Fibroblast of peridontal ligament (primary cell): ENCODE data around the gene RFC2.
"Not testable (repeated sequence)": the region's sequence is repeated elsewhere in the genome, so short reads cannot be mapped to it uniquely, and the experiment has no call there.

Experiments
- DNase-seq: peaks from one replicate; pipeline ENCODE4 v3.0.0-alpha.2; 2010; ENCODE audit errors: extremely low read depth

The RFC2 gene

DNA sequence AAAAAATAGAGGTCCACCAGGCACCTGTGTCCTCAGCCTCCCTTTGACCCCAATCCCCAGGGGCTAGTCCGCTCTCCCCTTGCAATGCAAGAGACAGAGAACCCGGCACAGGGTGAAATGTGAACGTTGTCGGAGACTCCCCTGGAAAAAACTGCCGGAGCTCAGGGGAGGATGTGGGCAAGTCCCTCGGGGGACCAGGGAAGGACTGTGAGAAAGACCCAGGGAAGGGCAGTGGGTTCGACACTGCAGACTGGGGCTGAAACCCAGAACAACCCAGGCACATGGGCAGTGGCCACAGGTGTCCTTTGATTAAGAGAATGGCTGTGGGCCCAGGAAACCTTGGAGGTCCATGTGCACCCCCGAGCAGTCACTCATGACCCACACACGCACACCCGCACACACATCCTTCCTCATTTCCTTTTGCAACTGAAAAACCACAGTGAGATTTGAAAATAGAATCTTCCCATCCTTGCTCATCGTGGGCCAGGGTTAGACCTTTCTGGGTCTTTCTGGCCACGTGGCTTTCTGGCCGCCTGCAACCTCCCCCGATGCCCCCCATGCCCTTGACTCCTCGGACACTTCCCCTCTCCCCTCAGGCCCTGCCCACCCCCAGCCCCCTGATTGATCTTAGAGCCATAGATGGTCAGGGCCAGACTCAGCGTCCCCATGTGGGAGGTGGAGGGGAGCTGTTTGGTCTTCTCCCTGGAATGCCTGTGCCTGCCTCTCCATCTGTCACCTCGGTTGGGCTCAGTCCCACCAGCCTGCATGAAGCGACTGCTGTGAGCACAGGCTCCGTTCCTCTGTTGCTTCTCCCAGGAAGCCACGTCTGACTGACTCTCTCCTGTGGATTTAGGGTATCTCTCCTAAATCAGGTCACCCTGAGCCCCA, 36.5 kb downstream of the RFC2 start:
- DNase-seq, result no peak

DNA sequence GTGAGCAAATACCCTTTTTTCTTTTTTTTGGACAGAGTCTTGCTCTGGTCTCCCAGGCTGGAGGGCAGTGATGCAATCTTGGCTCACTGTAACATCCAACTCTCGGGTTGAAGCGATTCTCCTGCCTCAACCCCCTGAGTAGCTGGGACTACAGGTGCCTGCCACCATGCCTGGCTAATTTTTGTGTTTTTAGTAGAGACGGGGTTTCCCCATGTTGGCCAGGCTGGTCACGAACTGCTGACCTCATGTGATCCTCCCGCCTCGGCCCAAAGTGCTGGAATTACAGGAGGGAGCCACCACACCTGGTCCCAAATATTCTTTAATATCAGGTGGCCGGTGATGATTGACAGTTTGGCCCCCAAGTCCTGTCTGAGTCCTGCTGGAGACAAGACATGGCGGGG, 37.8 kb downstream of the RFC2 start:
- peak; percentile 10 for DNase-seq

DNA sequence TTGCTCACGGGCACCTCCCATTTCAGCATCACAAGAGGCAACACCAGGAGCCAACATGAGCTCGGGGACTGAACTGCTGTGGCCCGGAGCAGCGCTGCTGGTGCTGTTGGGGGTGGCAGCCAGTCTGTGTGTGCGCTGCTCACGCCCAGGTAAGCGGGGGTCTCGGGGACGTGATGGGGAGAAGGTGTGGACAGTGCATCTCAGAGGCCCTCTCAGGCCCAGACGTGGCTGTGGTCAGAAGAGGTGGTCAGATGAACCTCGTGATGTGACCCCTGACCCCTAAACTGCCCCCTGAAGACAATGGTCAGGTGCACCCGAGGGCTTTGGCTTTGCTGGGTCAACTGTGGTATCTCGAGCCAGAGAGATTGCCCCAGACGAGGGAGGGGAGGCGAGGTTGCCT, 38.3 kb downstream of the RFC2 start:
- no peak for DNase-seq

DNA sequence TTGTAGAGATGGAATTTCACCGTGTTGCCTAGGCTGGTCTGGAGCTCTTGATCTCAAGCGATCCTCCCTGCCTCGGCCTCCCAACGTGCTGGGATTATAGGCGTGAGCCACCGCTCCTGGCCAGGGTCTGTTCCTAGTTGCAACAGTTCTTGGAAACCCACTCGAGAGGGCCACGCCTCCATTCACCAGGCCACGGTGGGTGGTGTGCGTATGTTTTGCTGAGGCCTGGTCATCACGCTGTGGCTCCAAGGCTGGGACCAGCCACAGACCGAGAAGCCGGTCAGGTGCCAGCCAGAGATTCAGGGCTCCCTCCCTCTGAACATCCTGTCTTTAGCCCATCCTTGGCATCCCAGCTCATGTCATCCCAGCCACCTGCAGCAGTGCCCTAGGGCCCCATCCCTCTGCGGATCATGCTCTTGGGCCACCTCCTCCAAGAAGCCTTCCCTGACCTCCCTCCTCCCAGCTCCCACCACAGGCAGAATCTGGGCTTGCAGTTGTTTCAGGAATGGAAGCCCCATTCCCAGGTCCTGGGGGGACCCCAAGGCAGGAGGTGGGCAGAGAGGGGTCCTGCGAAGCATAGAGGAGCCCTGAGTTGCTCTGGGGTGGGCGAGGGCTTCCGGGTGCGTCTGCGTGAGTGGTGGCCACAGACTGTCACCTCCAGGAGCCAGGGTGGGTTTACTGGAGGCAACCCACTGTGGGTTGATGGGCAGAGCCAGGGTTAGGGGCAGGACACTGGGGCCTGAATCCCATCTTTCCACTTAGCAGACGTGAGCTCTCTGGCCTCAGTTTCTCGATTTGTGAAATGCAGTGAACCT, 39.2 kb downstream of the RFC2 start:
- DNase-seq, result no peak

DNA sequence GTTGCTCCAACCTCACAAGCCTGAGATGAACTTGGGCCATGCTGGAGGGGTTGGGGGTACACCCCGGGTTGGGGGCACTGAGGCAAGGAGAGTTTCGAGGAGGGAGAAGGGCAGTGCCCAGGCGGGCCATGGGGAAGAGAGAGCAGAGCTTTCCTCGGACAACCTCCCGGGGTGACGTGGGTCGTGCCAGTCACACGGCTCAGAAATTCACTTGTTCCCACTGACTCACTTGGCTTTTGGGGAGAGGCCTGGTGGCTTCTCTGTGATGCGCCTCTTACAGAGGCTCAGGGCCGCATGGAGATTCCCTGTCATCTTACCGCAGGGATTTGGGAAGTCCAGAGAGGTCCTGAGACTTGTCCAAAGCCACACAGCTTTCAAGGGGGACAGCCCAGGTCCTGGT, 41.5 kb downstream of the RFC2 start:
- DNase-seq, result no peak

DNA sequence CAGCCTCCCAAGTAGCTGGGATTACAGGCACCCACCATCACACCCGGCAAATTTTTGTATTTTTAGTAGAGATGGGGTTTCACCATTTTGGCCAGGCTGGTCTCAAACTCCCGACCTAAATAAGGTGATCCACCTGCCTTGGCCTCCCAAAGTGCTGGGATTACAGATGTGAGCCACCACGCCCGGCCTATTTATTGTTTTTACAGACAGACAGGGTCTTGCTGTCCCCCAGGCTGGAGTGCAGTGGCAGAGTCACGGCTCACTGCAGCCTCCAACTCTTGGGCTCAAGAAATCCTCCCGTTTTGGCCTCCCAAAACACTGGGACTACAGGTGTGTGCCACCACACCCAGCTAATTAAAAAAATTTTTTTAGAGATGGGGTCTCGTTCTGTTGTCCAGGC, 46.0 kb downstream of the RFC2 start:
- DNase-seq, result not testable (repeated sequence)

DNA sequence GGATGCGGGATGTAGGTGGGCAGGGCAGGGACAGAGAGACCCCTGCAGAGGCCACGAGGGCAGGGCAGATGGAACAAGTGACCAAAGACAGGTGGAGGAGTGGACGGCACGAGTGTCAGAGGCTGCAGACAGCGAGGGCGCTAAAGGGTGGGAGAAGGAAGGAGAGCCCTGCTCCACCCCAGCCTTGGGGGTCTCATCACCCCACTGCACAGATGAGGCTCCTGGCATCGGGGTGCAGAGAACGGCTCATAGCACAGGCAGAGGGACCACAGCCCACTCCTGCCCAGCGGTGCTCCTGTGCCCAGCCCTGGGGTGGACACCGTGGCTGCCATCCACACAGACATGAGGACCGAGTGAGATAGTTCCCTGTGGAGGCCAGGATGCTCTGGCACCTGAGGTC, 46.6 kb downstream of the RFC2 start:
- DNase-seq, result no peak

DNA sequence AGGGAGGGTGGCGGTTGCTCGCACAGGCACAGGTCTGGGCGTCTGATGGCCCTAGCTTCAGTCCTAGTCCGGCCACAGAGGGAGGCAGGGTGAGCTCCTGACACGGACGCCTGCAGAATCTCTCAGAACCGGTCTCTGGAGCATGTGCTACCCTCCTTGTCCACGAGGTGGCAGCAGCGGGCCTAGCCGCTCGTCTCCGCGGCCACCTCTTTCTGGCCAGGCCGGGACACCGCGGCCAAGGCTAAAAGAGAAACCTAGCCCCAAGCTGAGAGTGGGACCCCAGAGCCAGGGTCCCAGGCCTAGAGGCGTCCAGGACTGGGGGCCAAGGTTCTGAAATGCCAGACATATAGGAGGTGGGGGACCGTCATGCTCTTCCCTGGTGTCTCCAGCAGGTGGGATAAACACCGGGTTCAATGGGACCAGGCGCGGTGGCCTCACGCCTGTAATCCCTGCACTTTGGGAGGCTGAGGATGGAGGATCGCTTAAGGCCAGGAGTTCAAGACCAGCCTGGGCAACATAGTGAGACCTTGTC, 47.5 kb downstream of the RFC2 start:
- peak; percentile 70 for DNase-seq

DNA sequence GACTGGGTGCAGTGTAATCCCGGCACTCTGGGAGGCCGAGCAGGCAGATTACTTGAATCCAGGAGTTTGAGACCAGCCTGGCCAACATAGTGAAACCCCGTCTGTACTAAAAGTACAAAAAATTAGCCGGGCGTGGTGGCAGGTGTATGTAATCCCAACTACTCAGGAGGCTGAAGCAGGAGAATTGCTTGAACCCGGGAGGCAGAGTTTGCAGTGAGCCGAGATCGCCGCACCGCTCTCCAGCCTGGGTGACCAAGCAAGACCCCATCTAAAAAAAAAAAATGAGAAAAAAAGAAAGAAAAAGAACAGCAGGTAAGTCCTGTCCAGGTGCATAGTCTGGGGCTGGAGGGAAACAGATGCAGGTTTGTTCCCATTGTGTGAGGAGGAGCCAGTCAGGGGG, 48.1 kb downstream of the RFC2 start:
- DNase-seq, result not testable (repeated sequence)

DNA sequence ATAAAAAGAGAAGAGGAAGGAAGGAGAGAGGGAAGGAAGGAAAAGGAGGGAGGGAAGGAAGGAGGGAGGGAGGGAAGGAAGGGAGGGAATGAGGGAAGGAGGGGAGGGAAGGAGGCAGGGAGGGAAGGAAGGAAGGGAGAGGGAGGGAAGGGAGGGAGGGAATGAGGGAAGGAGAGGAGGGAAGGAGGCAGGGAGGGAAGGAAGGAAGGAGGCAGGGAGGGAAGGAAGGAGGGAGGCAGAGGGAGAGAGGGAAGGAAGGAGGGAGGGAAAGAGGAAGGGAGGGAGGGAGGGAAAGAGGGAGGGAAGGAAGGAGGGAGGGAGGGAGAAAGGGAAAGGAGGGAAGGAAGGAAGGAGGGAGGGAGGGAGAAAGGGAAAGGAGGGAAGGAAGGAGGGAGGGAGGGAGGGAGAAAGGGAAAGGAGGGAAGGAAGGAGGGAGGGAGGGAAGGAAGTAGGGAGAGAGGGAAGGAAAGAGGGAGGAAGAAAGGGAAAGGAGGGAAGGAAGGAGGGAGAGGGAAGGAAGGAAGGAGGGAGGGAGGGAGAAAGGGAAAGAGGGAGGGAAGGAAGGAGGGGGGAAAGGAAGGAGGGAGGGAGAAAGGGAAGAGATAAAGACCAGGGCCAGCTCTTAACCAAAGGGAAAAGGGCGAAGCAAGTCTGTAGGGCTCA, 50.1 kb downstream of the RFC2 start:
- DNase-seq, result no peak

DNA sequence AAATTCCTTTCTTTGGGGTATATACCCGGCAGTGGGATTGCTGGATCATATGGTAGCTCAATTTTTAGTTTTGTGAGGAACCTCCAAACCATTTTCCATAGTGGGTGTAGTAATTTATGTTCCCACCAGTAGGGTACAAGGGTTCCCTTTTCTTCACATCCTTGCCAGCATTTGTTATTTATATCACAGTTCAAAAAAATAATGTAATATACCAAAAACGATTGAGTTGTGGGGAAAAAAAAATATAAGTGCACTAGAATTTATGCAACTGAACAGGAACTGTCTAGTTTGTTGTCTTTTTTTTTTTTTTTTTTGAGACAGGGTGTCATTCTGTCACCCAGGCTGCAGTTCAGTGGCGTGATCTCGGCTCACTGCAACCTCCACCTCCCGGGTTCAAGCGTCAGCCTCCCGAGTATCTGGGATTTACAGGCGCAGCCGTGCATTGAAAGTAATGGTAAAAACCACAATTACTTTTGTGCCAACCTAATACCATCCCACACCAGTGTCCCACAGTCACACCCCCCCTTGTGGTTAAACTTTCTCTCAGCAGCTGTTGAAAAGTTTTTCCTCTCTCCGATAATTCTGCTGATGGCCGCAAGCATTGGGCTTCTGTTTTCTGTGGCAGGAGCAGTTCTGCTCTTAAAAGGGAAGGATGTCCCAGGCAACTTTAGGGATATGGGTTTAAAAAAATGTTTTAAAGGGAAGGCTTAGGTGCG, 51.2 kb downstream of the RFC2 start:
- peak; percentile 79 for DNase-seq

DNA sequence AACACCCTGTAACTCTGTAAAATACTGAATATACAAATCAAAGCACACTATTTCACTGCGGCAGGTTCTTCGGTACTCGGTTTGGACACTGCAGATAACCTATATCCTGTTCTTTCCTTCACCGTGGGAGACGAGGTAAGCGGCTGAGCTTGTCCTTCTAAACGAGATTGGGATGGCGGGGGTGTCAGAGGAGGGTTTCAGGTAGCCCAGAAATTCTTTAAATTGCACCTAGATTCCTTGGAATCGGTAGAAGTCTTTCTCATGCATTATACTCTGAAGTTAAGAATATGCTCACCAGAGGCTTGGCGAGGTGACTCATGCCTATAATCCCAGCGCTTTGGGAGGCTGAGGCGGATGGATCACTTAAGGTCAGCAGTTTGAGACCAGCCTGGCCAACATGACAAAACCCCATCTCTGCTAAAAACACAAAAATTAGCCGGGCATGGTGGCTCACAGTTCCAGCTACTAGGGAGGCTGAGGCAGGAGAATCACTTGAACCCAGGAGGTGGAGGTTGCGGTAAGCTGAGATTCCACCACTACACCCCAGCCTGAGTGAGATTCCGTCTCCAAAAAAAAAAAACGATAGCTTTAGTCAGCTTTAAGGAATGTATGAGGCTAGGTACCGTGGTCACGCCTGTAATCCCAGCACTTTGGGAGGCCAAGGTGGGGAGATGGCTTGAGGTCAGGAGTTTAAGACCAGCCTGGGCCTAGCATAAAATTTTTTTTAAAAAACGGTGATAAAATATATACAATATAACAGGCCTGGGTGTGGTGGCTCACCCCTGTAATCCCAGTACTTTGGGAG, 54.4 kb downstream of the RFC2 start:
- peak; percentile 39 for DNase-seq

DNA sequence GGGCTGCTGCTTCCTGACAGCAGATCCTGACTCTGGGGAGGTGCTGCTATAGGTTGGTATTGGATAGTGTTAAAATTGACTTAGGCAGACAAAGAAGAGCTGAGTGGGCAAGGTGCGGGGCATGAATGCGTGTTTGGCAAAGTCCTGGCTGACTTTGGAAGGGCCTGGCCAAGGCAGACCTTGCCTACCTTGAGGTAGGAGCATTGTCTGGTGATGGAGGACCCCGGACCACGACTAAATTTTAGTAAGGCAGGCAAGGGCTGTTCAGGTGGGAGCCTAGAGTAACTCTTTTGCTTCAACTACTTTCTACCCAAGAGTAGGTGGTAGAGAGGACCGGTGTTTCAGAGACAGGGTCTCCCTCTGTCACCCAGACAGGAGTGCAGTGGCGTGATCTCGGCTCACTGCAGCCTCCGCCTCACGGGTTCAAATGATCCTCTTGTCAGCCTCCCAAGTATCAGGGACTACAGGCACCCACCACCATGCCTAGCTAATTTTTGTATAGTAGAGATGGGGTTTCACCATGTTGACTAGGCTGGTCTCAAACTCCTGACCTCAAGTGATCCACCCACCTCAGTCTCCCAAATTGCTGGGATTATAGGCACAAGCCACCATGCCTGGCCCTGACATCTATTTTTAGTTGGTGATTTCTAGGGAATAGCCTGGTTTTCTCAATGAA, 56.6 kb downstream of the RFC2 start:
- no peak for DNase-seq

DNA sequence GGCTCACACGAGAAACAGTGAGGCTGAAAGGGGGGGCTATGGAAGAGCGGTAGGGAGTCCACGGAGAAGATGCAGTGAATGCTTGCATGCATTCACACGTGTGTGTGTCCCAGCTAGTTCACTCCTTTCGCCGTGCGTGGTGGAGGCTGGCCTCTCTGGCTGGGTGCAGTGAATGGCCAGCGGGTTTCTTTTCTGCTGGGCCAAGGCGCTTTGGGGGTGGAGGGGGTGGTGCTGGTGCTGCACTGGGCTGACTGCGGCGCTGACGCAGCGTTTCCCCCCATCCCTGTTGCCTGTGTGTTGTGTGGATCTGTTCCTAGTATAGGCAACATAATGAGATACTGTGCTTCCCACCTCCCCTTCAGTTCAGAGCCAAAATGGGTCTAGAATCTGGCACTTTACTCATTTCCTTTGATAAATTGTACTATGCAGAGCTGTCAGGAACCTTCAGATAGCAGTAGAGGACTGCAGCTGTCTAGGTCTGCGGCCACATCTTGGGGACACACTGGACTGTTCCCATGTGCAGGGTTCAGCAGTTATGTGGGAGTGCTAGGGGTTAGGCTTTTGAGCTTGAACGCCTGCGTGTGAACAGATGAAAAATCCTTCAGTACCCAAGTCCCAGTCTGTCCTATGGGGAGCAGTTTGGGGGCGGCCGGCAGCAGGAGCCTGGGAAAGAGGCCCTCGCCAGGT, 58.1 kb downstream of the RFC2 start:
- DNase-seq, result not testable (repeated sequence)

DNA sequence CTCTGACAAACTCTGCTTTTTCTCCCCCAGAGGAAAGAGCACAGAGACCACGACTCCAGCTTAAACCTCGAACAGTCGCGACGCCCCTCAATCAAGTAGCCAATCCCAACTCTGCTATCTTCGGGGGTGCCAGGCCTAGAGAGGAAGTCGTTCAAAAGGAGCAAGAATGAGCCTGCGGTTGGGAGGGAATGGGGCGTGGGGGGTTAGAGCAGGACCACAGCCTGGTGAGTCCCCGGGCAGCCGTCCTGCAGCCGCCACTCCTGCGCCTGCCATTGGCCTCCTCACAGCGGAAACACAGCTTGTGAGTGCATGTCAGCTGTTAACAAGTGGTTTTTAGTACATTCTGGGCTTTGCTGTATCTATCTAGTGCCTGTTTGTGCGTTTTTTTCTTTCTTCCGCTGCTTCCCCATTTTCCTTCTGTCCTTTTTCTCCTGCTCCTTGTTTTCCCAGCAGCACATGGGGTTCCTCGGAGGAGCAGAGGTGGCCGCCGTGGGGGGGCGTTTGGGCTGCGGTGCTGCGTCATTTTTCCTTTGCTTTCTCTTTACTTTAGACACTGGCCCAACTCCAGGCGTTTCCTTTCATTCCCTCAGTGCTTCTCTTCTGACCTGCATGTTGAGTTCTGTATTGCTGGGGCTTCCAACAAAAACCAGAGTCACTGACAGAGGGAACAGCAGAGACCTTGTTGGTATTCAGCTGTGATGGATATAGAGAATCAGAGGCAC, 58.9 kb downstream of the RFC2 start:
- DNase-seq, result not testable (repeated sequence)

DNA sequence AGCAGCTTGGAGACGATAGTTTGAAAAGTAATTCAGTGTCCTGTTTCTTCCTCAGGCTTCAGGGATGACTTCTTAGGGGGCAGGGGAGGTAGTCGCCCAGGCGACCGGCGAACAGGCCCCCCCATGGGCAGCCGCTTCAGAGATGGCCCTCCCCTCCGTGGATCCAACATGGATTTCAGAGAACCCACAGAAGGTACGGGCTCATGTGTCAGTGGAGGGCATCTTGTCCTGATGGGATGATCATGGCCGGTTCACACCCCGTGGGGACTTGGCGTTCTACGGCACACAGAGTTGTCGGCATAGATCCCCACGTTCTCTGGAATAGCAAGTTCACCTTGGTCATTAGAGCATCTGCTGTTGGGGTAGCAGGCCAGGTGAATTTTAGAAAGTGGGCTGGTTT, 59.5 kb downstream of the RFC2 start:
- DNase-seq, result no peak

DNA sequence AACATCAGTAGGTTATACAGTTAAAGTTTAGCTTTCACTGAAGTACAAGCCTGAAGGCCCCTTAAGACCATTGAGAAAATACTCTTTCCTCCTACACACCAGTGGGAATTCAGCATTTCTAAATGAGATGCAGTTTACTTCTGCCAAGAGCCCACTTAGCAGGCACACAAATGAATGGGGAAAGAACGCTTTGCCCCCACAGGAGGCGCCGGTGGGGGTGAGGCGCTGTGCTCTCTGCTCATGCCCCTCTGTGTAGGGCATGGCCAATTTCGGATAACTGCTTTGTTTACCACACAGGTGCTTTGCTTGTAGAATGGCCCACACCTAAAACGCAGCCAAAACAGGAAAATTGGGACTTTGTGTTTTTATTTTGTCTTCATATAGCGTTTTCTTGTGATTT, 60.3 kb downstream of the RFC2 start:
- DNase-seq, result no peak

DNA sequence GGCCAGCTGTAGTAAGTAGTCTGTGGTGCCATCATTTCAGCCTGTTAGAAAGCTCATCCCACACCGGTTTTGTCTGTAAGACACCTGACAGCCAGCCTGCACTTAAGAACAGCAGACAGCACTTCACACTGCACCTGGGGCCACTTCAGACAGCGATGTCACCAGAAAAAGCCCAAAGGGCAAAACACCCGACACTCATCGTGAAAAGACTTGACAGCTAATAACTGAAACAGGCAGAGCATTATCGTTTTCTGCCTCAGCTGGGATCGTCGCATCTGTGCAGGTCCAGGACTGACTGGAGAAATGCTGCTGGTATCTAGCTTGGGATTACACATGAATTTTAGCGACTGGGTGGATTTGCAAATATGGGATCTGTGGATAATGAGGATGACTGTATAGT, 61.1 kb downstream of the RFC2 start:
- no peak for DNase-seq

DNA sequence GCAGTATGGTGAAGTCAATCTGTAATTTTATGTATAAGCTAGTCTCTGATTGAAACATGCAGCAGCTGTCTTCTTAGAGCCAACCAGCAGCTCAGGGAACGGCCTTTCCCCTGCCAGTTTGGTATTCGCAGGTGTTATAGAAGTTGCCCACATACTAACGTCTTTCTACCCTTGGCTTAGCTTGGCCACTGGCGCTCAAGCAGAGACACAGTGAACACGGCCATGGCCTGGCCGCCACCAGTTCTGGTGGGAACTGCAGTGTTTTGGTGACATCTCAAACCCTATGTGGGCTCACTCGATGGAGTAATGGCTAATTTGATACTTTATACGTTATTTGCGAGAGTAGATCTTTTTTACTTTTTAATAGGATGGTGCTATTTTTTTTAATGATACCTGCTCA, 63.0 kb downstream of the RFC2 start:
- no peak for DNase-seq
